ENCODE data around the gene SP2.

SP2 gene

DNA sequence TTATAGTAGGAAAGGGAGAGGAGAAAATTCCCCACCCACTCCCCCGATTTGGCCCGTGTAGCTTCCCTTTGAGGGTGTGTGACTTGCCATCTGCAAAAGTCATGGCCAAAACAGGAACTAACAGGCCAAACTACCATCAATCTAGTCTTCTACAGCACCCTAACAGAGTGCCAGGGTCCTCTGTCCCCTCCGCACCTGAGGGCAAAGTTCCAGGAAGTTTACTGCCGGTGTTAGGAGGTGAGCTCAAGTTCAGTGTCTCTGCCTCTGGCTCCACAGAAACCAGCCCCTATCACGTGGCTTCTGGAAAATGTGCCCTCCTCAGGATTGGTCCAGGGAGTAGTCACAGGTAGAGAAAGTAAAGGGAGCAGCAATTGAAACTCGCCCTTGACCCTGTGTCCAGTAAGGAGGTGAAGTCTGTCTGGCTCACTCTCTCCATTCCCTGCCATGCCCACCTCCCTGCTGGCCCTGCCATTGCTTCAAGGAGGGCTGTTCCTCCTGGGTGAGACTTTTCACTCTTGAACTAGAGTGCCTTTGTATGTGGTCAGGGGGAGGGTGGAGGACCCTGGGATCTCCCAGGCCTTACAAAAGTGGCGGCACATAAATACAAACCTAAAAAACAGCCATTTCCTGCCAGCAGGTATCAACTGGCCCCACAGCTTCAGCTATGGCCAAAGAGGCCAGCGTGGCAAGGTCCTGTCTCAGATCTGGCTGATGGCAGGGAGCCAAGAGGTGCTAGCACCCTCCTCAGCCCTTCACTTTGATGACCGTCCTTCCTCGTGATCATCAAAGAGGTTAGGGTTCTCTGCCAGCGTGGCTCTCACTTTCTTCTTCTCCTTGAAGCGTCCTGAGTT is 56.4 kb downstream of the SP2 start:
- no peak for TF ChIP-seq GATA2 (IDR thresholded peaks at IDR 0.05; ENCODE audit: low read depth, low read length)
- no peak for TF ChIP-seq GATA3 (IDR thresholded peaks at IDR 0.05; ENCODE audit: low read depth, low read length)

DNA sequence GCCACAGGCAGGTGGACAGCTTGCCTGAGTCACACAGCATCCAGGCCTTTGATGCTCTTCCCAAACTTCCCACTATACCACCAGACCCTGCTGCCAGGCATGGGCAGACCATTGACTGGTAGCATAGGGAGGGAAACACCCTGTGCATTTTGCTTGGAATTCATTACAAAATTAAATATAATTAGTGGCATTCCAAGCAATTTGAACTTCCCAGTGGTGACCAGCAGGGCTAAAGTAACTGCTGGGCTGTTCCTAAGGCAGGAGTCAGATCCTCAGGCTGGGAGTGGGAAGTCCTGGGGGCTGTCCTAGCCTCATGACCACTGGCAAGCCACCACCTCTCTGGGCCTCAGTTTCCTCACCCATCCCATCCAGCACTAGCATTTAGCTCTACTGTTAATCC is 57.9 kb downstream of the SP2 start:
- TF ChIP-seq GATA2 (IDR thresholded peaks at IDR 0.05; ENCODE audit: low read depth, low read length) (no peak), GATA3 (IDR thresholded peaks at IDR 0.05; ENCODE audit: low read depth, low read length) (no peak)

DNA sequence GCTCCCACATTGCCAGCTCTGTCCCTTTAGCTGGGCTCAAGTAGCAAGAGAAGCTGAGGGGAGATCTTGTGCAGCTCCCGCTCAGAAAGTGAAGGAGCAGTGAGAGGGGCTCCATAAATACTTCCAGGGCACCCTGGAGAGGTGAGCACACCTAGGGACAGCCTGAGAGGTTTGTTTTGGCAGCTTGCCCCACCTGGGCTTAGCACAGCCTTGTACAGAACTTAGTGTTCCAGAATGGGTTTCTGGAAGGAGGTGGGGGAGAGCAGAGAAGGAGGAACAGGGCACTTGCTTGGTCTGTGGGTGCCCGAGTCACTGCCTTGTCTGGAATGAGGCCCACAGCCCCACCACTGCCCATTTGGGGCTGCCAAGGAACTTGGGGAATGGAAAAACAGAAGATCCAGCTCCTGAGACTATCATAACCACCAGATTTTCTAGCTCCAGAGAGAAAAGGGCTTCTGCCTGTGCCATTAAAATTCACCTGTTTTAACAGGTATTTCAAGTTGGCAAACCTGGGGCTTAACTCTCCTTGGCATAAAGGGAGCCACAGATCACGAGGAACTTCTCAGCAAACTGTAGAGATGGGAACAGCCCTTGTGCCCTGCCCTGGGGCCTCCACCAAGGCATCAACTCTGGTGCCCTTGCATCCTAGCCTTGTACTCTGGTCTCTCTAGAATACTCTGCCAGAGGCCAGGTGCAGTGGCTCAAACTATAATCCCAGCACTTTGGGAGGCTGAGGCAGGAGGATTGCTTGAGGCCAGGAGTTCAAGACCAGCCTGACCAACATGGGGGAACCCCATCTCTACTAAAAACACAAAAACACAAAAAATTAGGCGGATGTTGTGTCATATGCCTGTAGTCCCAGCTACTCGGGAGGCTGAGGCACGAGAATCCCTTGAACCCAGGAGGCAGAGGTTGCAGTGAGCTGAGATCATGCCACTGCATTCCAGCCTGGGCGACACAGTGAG is 59.7 kb downstream of the SP2 start:
- TF ChIP-seq GATA2 (IDR thresholded peaks at IDR 0.05; ENCODE audit: low read depth, low read length) = no peak
- TF ChIP-seq GATA3 (IDR thresholded peaks at IDR 0.05; ENCODE audit: low read depth, low read length) = no peak

DNA sequence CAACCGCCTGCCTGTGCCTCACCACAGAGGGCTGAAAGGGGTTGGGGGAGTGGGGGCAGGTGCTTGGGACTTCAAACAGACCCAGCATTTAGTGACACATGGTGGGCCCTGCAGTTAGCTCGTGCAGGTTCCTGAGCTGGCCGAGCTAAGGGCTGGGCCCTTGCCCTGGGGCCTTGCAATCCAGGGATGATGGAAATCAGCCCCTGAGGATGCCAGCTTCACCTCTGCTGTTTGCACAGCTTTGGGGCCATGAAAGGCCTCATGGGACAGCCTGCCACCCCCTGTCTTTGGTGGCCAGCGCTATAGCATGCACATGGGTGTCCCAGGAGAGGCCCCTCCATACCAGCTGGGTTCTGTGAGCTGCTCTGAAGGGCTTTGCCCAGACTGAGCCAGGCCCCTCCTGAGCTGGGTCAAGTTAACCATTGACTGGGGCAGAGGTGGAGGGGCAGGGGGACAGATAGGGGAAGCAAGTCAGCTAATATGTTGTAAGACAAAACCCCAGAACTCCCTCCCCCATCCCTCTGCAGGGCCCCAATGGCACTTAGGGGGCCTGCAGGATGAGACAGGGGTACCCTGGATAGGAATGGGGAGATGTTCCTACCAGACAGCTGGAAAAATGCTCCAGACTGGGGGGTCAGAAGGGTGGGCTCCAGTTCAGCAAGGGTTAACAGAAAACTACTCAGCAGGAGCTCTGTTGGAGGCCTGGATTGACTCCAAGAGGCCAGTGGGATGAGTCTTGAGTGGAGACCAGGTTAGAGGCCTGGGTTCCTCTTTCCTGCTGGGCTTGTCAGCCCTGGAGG is 61.0 kb downstream of the SP2 start:
- TF ChIP-seq GATA2 (IDR thresholded peaks at IDR 0.05; ENCODE audit: low read depth, low read length) = no peak
- TF ChIP-seq GATA3 (IDR thresholded peaks at IDR 0.05; ENCODE audit: low read depth, low read length) = no peak

DNA sequence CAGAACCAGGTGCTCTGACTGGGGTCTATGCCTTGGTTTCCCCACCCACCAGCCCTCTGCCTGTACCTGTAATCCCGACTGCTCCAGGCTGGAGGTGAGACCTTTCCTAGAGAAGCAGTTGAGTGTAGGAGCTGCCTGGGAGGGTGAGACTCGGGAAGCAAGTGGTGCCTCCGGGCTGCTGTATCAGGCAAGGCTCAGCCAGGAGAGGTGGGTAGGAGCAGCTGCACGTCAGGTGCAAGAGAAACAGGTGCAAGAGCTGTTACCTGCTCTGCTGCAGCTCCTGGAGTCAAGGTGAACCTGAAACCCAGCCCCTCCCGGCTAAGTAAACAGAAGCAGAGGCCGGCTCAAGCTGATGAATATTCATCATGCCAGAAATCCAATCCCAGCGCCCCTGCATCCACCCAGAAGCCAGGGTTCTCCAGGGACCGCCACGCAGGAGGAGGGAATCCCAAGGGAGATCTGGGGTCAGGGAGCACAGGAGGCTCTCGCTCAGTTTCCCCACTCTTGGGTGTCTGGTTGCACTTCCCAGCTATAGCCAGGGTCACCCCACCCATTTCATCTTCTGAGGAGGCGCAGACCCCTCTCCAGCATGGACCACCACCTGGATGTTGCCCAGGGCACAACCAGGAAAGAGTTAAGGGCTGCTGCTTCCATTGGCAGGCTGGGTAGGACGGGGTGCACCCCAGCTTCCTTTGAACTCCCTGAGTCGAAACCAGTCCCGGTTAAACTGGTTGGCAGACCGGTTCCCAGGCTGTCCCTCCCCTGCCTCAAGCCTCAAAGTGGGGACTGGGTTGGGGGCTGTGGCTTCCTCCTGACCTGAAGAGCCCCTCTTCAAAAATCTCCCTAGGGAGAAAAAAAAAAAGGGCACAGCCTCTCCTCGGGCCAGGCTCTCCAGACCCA is 61.8 kb downstream of the SP2 start, which contains the start of gene PRR15L:
PRR15L (minus strand) TSS at position 293 of the 900 bp plus-strand sequence. CDS start 4,649 bp downstream, outside the sequence.
- no peak for TF ChIP-seq GATA3 (IDR thresholded peaks at IDR 0.05; ENCODE audit: low read depth, low read length)
- no peak for TF ChIP-seq GATA2 (IDR thresholded peaks at IDR 0.05; ENCODE audit: low read depth, low read length)

DNA sequence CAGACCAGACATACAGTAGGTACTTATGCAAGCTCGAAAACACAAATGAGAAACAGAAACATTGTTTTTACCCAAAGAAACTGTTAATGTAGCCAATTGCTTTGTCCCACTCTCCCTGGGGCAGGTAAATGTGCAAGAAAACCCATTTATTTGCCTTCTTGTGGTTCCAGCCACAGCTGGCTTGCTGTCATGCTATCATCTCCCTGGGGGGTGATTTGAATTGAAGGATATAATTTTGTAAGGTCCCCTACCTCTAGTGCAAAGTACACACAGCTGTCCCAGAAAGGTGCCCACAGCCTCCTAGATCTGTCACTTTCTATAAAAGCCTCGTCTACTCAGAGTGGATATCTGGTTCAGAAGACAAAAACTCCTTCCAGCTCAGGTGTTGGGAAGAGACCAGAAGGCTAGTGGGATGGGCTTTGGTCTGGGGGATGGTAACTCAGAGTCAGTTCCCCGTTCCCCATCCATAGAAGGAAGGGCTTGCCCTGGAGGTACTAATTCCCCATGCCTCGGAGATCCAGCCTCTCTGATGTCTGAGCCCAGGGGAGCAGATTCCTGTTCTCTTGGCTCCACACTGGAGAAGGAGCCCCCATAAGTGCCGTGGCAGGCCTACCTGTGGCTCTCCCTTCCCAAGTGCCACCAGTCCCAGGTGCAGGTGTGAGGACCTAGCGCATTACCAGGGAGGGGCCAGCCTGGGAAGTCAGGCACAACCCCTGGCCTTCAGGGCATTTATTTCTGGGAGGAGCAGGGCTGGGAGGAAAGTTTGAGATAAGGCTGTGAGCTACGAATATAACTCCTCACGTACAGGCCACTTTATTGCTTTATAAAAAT is 64.0 kb downstream of the SP2 start:
- TF ChIP-seq GATA2 (IDR thresholded peaks at IDR 0.05; ENCODE audit: low read depth, low read length) = no peak
- no peak for TF ChIP-seq GATA3 (IDR thresholded peaks at IDR 0.05; ENCODE audit: low read depth, low read length)

DNA sequence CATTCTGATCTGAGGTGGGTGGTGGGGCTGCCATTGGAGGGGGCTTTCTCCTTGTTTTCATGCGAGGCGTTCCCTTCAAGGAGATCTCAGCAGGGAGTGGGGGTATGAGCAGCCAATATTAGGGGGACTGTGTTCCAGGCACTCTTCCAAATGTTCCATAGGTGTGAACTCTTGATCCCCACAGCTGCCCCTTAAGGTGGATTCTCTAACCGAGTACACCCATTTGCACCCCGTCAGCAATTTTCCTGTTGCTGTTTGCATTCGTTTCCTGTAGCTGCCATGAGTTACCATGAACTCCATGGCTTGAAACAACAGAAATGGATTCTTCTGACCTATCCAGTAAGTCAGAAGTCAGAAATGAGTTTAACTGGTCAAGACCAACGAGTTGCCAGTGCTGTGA is 65.4 kb downstream of the SP2 start:
- TF ChIP-seq GATA2 (IDR thresholded peaks at IDR 0.05; ENCODE audit: low read depth, low read length) = no peak
- TF ChIP-seq GATA3 (IDR thresholded peaks at IDR 0.05; ENCODE audit: low read depth, low read length) = no peak

DNA sequence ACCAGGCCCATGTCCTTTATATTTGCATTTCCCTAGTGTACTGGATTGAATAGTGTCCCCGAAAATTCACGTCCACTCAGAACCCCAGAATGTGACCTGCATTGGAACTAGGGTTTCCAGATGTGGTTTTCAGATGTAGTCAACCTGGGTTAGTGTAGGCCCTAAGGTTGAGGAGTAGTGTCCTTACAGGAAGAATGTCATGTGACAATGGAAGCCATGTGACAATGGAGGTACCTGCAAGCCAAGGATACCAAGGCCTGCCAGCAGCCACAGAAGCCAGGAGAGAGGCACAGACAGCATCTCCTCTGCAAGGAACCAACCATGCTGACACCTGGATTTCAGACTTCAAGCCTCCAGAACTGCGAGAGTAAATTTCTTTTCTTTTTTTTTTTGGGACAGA is 66.9 kb downstream of the SP2 start:
- TF ChIP-seq GATA2 (IDR thresholded peaks at IDR 0.05; ENCODE audit: low read depth, low read length) (no peak), GATA3 (IDR thresholded peaks at IDR 0.05; ENCODE audit: low read depth, low read length) (no peak)

DNA sequence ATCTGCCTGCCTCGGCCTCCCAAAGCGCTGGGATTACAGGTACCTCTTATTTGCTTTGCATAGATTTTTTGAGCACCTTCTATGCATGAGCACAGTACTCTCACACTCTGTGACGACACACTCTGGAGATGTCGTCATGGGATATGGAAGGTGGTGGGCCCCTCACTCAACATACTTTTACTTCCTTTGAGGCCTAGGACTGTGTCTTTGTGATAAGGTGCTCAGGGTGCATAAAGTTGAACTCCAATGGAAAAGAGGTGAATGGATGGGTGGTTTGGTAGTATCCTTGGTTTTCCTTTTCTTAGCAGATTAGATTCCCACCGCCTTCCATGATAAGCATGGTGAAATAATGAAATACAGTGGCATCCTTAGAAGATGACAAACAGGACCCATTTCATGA is 68.8 kb downstream of the SP2 start:
- no peak for TF ChIP-seq GATA2 (IDR thresholded peaks at IDR 0.05; ENCODE audit: low read depth, low read length)
- no peak for TF ChIP-seq GATA3 (IDR thresholded peaks at IDR 0.05; ENCODE audit: low read depth, low read length)

DNA sequence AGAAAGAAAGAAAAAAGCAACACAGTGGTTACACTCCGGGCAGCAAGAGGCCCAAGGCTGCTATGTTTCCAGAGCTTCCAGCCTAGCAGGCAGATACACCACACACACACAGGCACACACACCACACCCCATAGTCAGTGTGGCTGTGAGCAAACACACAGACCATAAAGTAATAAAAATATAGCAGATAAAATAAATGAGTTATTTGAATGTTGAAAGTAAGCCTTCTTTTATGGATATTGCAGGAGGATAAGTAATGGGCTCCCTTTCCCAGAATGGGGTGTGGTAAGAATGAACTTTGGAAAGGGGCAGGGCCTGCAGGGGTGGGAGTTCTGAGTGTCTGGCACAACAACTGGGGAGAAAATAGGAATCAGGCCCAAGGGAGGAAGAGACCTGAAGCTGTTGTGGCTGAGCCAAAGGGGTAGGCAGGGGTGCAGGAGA is 70.1 kb downstream of the SP2 start:
- TF ChIP-seq GATA2 (IDR thresholded peaks at IDR 0.05; ENCODE audit: low read depth, low read length) (no peak), GATA3 (IDR thresholded peaks at IDR 0.05; ENCODE audit: low read depth, low read length) (no peak)

DNA sequence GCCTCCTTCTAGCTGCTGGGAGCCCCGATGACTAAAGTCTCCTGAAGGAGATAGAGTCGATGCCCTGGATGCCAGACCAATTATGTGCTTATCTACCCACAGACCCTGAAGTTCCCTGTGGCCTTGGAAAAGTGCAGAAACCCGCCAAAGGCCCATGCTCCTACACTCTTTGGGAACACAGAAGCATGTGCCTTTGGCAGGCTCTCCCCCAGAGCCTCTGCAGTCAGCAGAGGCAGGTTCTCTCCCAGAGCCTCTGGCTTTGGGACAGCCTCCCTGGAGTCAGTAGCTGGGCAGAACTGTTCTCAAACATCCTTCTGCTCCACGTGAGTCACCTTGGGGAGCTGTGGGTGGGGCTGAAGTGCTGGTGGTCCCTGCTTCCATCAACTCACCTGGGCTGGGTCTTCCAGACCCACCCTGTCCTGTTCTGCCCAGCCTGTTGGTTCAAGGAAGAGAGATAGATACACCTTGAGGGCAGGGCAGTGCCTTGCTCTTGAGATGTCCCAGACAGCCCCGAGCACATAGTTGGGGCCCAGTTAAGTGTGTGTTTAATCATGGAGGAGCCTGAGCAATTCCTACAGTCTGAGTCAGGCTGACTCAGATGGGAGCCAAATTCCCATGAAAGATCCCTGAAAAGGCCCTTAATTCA is 71.7 kb downstream of the SP2 start:
- TF ChIP-seq GATA2 (IDR thresholded peaks at IDR 0.05; ENCODE audit: low read depth, low read length) (no peak), GATA3 (IDR thresholded peaks at IDR 0.05; ENCODE audit: low read depth, low read length) (no peak)

Measured in SH-SY5Y (cell line).